A549 (cell line): Measurements from ENCODE around the gene ABRAXAS1.
A peak's percentile ranks its signal among the peaks of the same experiment; 100 is the strongest.

Experiments
- BHLHE40 ChIP-seq: IDR thresholded peaks from 2 replicates; pipeline ENCODE4 v1.6.1; 2012; ENCODE audit warnings: low read depth, low read length, inconsistent platforms
- CBX8 ChIP-seq: fragments of 200-600 bp; sonication (generic); IDR thresholded peaks from 2 replicates; pipeline ENCODE4 v1.6.1; 2016
- EHMT2 ChIP-seq: fragments of 200-600 bp; sonication (generic); IDR thresholded peaks from 2 replicates; pipeline ENCODE4 v1.6.1; 2016; ENCODE audit warnings: antibody characterized with exemption, low read depth, mild to moderate bottlenecking, moderate library complexity
- EP300 ChIP-seq, 2 experiments: fragments of >200 bp; sonication (Bioruptor Twin); formaldehyde crosslinking; IDR thresholded peaks; 2 replicates in 1 of 2; 3 replicates in 1 of 2; pipeline ENCODE4 v1.6.1; 2016 to 2017
- ESRRA ChIP-seq: fragments of 150-350 bp; IDR thresholded peaks from 2 replicates; pipeline ENCODE4 v1.6.1; 2014; ENCODE audit warnings: mild to moderate bottlenecking, low read length, borderline replicate concordance
- POLR2A ChIP-seq: IDR thresholded peaks from 2 replicates; pipeline ENCODE4 v1.6.1; 2012; ENCODE audit warnings: mild to moderate bottlenecking, low read length
- TF ChIP-seq, protein P1 (sequence below): fragments of 450-650 bp; IDR thresholded peaks from 2 replicates; pipeline ENCODE4 v1.6.1; 2014; ENCODE audit warnings: antibody characterized with exemption
- TF ChIP-seq, protein P2 (sequence below): fragments of >200 bp; sonication (Bioruptor Twin); formaldehyde crosslinking; IDR thresholded peaks from 3 replicates; pipeline ENCODE4 v1.5.1; 2016

DNA sequence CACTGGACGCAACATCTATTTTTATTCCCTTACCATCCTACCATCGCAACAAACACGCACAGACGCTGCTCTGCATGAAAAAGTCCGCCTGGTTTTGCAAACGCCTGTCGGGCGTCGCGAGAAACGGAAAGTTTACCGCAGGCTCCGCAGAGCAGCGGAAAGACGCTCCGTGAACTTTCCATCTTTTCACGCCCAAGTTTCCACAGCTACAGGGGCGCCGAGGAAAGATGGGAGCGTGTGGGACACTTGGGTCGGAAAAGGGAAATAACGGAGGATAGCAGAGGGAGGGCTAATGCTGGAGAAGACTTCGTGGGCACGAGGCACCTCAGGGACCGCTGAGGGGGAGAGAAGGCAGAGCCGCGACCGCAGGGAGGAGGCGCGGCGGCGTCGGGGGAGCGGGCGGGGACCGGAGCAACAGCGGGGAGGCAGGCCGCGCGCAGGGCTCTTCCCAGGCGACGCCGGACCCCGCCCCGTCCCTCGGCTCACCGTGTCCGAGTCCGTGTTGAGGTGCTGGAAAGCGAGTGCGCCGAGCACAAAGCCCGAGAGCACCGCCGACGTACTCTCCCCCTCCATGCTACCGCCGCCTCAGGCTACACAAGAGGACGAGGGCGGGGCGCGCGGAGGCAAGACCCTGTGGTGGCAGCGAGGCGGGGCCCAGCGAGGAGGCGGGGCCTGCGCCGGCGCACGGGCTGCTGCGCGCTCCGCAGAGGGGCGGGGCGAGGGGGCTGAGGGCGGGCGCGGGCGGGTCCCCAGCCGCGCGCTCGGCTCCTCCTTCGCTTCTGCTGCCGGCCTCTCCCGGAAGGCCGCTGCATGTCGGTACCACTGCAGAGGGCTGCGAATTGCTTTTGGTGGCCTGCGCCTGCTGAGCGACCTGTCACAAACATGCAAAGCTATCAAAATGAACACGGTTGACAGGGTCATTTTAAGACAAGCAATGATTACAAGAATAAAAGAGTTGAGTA lies at the start of gene ABRAXAS1:
- TF ChIP-seq ESRRA (no peak), BHLHE40 (no peak), EHMT2 (no peak), CBX8 (no peak), POLR2A (peak; percentile 62), EP300 (IDR thresholded peaks at IDR 0.05) (no peak)
- TF ChIP-seq, protein P1, sequence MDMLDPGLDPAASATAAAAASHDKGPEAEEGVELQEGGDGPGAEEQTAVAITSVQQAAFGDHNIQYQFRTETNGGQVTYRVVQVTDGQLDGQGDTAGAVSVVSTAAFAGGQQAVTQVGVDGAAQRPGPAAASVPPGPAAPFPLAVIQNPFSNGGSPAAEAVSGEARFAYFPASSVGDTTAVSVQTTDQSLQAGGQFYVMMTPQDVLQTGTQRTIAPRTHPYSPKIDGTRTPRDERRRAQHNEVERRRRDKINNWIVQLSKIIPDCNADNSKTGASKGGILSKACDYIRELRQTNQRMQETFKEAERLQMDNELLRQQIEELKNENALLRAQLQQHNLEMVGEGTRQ = no peak
- TF ChIP-seq, protein P2, sequence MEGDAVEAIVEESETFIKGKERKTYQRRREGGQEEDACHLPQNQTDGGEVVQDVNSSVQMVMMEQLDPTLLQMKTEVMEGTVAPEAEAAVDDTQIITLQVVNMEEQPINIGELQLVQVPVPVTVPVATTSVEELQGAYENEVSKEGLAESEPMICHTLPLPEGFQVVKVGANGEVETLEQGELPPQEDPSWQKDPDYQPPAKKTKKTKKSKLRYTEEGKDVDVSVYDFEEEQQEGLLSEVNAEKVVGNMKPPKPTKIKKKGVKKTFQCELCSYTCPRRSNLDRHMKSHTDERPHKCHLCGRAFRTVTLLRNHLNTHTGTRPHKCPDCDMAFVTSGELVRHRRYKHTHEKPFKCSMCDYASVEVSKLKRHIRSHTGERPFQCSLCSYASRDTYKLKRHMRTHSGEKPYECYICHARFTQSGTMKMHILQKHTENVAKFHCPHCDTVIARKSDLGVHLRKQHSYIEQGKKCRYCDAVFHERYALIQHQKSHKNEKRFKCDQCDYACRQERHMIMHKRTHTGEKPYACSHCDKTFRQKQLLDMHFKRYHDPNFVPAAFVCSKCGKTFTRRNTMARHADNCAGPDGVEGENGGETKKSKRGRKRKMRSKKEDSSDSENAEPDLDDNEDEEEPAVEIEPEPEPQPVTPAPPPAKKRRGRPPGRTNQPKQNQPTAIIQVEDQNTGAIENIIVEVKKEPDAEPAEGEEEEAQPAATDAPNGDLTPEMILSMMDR = no peak
